ENCODE measurements around the gene UTP25. TPM values are rescaled to one million over a fixed set of nuclear protein-coding genes. Genes with fewer than 3 reads are reported as not detected.

UTP25 gene
- total RNA-seq, 3 donors from 2014 or later (not counting 1 experiment from before 2014, with no cell fraction given): 6.0 to 8.9 (median 8.3) TPM

DNA sequence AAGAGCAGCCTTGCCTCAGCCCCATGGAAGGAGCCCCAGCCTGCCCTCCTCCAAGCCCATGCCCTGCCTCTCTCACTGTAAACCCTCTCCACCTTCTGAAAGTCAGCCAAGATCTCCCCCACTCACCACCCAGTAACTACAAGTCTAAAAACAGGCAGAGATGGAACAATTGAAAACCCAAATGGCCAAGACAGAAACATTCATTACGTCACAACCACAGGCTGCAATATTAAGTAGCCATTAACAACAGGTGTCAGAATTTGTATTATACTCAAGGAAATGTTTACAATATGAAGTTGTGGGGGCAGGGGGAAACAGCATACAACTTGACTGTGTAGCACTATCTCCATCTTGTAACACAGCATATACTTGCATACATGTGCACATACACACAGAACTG, 24.2 kb upstream of the UTP25 start:
- H3K27me3 ChIP-seq (ENCODE audit: control insufficient read depth, insufficient read depth, low read length): no peaks in the 10 kb centered on the region
- DNase-seq (no peak), ATAC-seq (no peak)
- H3K4me3 ChIP-seq (ENCODE audit: low read length): no peak overlapping the region
- no peaks in the 10 kb centered on the region for H3K36me3 ChIP-seq (ENCODE audit: control insufficient read depth, insufficient read depth, low read length)
- WGBS (ENCODE audit: insufficient coverage): 100% methylated on average over 1 of the region's 1 CpG
- Mint-ChIP-seq H3K27me3 (ENCODE audit: low read depth in 2 of 2) (peaks cover 0 to 5% of the 10 kb centered on the region in 2 donors), H3K4me1 (peaks cover 4 to 24% of the 10 kb centered on the region in 2 donors), H3K4me3 (no peak overlapping the region), H3K36me3 (no peaks in the 10 kb centered on the region), H3K27ac (no peak overlapping the region), H3K9me3 (no peaks in the 10 kb centered on the region)
- intact Hi-C loops (cut with micrococcal nuclease): no loop called here
- no peak overlapping the region for H3K27ac ChIP-seq (ENCODE audit: low read length)
- no peaks in the 10 kb centered on the region for H3K9me3 ChIP-seq (ENCODE audit: control insufficient read depth, insufficient read depth, low read length)
- H3K4me1 ChIP-seq (ENCODE audit: control insufficient read depth, insufficient read depth, low read length): peaks cover 13% of the 10 kb centered on the region
- TF ChIP-seq, protein P1, sequence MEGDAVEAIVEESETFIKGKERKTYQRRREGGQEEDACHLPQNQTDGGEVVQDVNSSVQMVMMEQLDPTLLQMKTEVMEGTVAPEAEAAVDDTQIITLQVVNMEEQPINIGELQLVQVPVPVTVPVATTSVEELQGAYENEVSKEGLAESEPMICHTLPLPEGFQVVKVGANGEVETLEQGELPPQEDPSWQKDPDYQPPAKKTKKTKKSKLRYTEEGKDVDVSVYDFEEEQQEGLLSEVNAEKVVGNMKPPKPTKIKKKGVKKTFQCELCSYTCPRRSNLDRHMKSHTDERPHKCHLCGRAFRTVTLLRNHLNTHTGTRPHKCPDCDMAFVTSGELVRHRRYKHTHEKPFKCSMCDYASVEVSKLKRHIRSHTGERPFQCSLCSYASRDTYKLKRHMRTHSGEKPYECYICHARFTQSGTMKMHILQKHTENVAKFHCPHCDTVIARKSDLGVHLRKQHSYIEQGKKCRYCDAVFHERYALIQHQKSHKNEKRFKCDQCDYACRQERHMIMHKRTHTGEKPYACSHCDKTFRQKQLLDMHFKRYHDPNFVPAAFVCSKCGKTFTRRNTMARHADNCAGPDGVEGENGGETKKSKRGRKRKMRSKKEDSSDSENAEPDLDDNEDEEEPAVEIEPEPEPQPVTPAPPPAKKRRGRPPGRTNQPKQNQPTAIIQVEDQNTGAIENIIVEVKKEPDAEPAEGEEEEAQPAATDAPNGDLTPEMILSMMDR (IDR thresholded peaks at IDR 0.05): no peak

DNA sequence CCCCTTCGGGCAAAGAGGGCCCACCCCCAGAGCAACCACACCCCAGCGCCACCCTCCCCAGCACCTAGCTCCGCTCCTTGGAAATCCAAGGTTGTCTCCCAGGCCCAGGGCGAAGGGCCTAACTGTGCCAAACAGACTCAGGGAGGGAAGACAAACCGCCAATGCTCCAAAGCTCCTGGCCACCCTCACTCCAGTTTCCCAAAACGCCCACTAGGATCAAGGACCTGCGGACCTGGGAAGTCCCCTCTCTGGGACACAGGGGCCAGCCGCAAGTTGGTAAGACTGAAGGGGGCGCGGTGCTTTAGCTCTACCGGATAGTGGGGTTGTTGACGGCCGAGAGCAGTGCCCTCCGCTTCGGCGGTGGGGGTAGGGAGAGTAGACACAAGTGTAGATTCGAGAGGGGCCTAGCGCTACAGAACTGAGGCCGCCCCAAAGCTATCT, 22.4 kb upstream of the UTP25 start:
- Mint-ChIP-seq H3K36me3 (no peaks in the 10 kb centered on the region), H3K27ac (peak overlapping the region; percentile 81 to 89), H3K4me1 (peaks cover 4 to 24% of the 10 kb centered on the region in 2 donors), H3K27me3 (ENCODE audit: low read depth in 2 of 2) (peaks cover 0 to 5% of the 10 kb centered on the region in 2 donors), H3K4me3 (peak overlapping the region; percentile 88), H3K9me3 (no peaks in the 10 kb centered on the region)
- intact Hi-C loops (cut with micrococcal nuclease): no loop called here
- Histone ChIP-seq H3K4me3 (ENCODE audit: low read length) (peak overlapping the region; percentile 41), H3K9me3 (ENCODE audit: control insufficient read depth, insufficient read depth, low read length) (no peaks in the 10 kb centered on the region), H3K27ac (ENCODE audit: low read length) (no peak overlapping the region), H3K4me1 (ENCODE audit: control insufficient read depth, insufficient read depth, low read length) (peaks cover 13% of the 10 kb centered on the region), H3K27me3 (ENCODE audit: control insufficient read depth, insufficient read depth, low read length) (no peaks in the 10 kb centered on the region), H3K36me3 (ENCODE audit: control insufficient read depth, insufficient read depth, low read length) (no peaks in the 10 kb centered on the region)
- ATAC-seq (no peak), DNase-seq (no peak)
- TF ChIP-seq, protein P1 (IDR thresholded peaks at IDR 0.05): no peak
- 64% methylated on average over 18 of the region's 19 CpGs for WGBS (ENCODE audit: insufficient coverage)

DNA sequence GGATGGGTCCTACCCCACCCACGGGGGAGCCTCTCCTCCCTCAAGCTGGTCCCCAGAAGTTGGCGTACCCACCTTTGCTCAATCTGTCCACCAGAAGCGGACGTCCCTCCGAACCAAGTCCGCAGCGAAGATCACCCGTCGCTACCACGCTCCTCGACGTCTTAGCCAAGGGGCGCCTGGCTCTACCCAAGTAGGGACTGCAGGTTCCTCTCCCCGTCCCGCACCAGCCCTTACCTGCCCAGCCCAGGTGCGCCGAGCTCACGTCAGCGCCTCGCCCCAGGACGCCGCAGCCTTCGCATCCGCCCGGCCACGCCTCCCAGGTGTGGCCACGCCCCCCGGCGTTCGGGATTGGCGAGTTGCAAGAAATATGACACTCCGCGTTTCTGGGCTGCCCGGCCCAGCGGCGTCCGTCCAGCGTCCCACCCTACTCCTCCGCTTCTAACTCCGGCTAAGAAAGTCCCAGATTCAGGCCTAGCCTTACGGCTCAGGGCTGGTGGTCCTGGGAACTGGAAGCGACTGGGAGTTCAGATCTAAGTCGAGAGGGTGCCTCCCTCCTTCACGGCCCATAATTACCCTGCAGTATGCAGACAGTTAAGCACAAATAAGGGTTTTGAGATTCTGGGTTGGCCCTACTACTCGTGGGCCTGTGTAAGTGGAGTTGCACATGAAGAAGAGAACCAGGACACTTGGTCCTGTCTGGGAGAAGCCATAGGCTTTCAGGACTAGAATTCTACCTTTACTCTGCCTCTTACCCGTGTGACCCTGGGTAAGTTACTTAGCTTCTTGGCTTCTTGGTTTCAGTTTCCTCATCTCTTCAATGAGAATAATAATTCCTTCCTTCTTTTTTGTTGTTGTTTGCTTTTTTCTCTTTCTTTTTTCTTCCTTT, 21.7 kb upstream of the UTP25 start, which contains the start of gene IRF6:
TSS of gene IRF6 (minus strand) at position 268 of the 886 bp plus-strand sequence. CDS start 4,729 bp downstream, outside the sequence.
- ATAC-seq: peak; percentile 95 to 98 (median 97)
- TF ChIP-seq, protein P1 (IDR thresholded peaks at IDR 0.05): no peak
- peak; percentile 66 to 73 for DNase-seq
- Mint-ChIP-seq H3K27me3 (ENCODE audit: low read depth in 2 of 2) (peaks cover 0 to 5% of the 10 kb centered on the region in 2 donors), H3K27ac (peak within 1 kb of the TSS; percentile 81 to 89), H3K9me3 (no peaks in the 10 kb centered on the region), H3K4me1 (peaks cover 4 to 24% of the 10 kb centered on the region in 2 donors), H3K36me3 (no peaks in the 10 kb centered on the region), H3K4me3 (peak within 1 kb of the TSS; percentile 88)
- H3K36me3 ChIP-seq (ENCODE audit: control insufficient read depth, insufficient read depth, low read length): no peaks in the 10 kb centered on the region
- 8% methylated on average over 45 of the region's 46 CpGs for WGBS (ENCODE audit: insufficient coverage)
- no peaks in the 10 kb centered on the region for H3K9me3 ChIP-seq (ENCODE audit: control insufficient read depth, insufficient read depth, low read length)
- peak within 1 kb of the TSS; percentile 41 for H3K4me3 ChIP-seq (ENCODE audit: low read length)
- H3K27me3 ChIP-seq (ENCODE audit: control insufficient read depth, insufficient read depth, low read length): no peaks in the 10 kb centered on the region
- peak within 1 kb of the TSS; percentile 36 for H3K27ac ChIP-seq (ENCODE audit: low read length)
- intact Hi-C loops (cut with micrococcal nuclease): no loop called here
- peaks cover 13% of the 10 kb centered on the region for H3K4me1 ChIP-seq (ENCODE audit: control insufficient read depth, insufficient read depth, low read length)

Measured in natural killer cell (primary cell).